Osteoblast (primary cell): ENCODE data around the gene IMPACT. TPM values are rescaled to one million over a fixed set of nuclear protein-coding genes. Genes with fewer than 3 reads are reported as not detected.

Source experiments
- DNase-seq: peaks from one replicate; pipeline ENCODE4 v3.0.0; 2011; ENCODE audit warnings: low spot score, mixed read lengths; ENCODE audit not compliant: insufficient read length; ENCODE audit errors: missing footprints
- H2AFZ ChIP-seq: 2 replicates; pipeline ENCODE4 v1.6.0; 2011; ENCODE audit warnings: mild to moderate bottlenecking, low read length
- H3K27ac ChIP-seq: 2 replicates; pipeline ENCODE4 v1.5.1; 2011; ENCODE audit warnings: mild to moderate bottlenecking, low read depth, low read length, moderate library complexity
- H3K27me3 ChIP-seq: 2 replicates; pipeline ENCODE4 v1.6.0; 2012; ENCODE audit warnings: mild to moderate bottlenecking, control low read depth, inconsistent platforms, low read length, moderate library complexity; ENCODE audit not compliant: insufficient read depth
- H3K36me3 ChIP-seq: 2 replicates; pipeline ENCODE4 v1.5.1; 2011; ENCODE audit warnings: mild to moderate bottlenecking, low read length, control low read depth, moderate library complexity; ENCODE audit not compliant: insufficient read depth
- H3K4me1 ChIP-seq: 2 replicates; pipeline ENCODE4 v1.5.1; 2011; ENCODE audit warnings: mild to moderate bottlenecking, low read length, control low read depth, moderate library complexity; ENCODE audit not compliant: insufficient read depth
- H3K4me2 ChIP-seq: 2 replicates; pipeline ENCODE4 v1.6.0; 2011; ENCODE audit warnings: mild to moderate bottlenecking, low read length; ENCODE audit not compliant: insufficient read depth
- H3K4me3 ChIP-seq: fragments of 200-600 bp; sonication (generic); 3 replicates; pipeline ENCODE4 v1.5.1; 2012; ENCODE audit warnings: mild to moderate bottlenecking, low read length, inconsistent platforms; ENCODE audit not compliant: insufficient read depth
- H3K79me2 ChIP-seq: 2 replicates; pipeline ENCODE4 v1.6.0; 2012; ENCODE audit warnings: mild to moderate bottlenecking, low read length, control low read depth, inconsistent platforms; ENCODE audit not compliant: insufficient read depth
- H3K9me3 ChIP-seq: 2 replicates; pipeline ENCODE4 v1.5.1; 2011; ENCODE audit warnings: low read depth, low read length, control low read depth
- H4K20me1 ChIP-seq: 2 replicates; pipeline ENCODE4 v1.6.0; 2012; ENCODE audit warnings: mild to moderate bottlenecking, low read length, control low read depth; ENCODE audit not compliant: insufficient read depth
- CTCF ChIP-seq: IDR thresholded peaks from 2 replicates; pipeline ENCODE4 v1.5.1; 2011; ENCODE audit warnings: mild to moderate bottlenecking, low read depth, low read length, moderate library complexity; ENCODE audit errors: extremely low read depth
- total RNA-seq: library from RNA; depleted of rRNA; stranded (reverse); fragments of >200 nt; gene quantifications from 2 replicates; pipeline ENCODE4 v1.2.3, GENCODE V29; 2012

IMPACT gene
- total RNA-seq, 1 donor: 34.7 TPM

GRCh38 chr18:24403076-24403475, 23.4 kb upstream of the IMPACT start:
- Histone ChIP-seq H3K4me1 (peaks cover 4% of the 10 kb centered on the region), H3K36me3 (no peaks in the 10 kb centered on the region), H3K4me3 (no peak overlapping the region), H3K9me3 (no peaks in the 10 kb centered on the region), H3K27me3 (peaks cover 12% of the 10 kb centered on the region), H3K79me2 (no peaks in the 10 kb centered on the region), H3K27ac (no peak overlapping the region), H4K20me1 (no peaks in the 10 kb centered on the region), H2AFZ (no peak overlapping the region), H3K4me2 (no peak overlapping the region)
- DNase-seq: no peak
- no peak for TF ChIP-seq CTCF

GRCh38 chr18:24404591-24404990, 21.9 kb upstream of the IMPACT start:
- Histone ChIP-seq H3K4me3 (no peak overlapping the region), H3K4me2 (no peak overlapping the region), H3K27me3 (peaks cover 22% of the 10 kb centered on the region), H3K79me2 (no peaks in the 10 kb centered on the region), H4K20me1 (no peaks in the 10 kb centered on the region), H3K9me3 (no peaks in the 10 kb centered on the region), H3K4me1 (no peaks in the 10 kb centered on the region), H3K27ac (no peak overlapping the region), H2AFZ (no peak overlapping the region), H3K36me3 (no peaks in the 10 kb centered on the region)
- DNase-seq: no peak
- no peak for TF ChIP-seq CTCF

- Histone ChIP-seq H3K4me2 (no peak overlapping the region), H3K79me2 (no peaks in the 10 kb centered on the region), H3K27me3 (peaks cover 22% of the 10 kb centered on the region), H3K27ac (no peak overlapping the region), H3K4me1 (no peaks in the 10 kb centered on the region), H4K20me1 (no peaks in the 10 kb centered on the region), H3K36me3 (no peaks in the 10 kb centered on the region), H2AFZ (no peak overlapping the region), H3K9me3 (no peaks in the 10 kb centered on the region), H3K4me3 (no peak overlapping the region)
- no peak for DNase-seq
- TF ChIP-seq CTCF: no peak
These were observed 18.0 kb upstream of the IMPACT start for GRCh38 chr18:24408496-24408895.

GRCh38 chr18:24413148-24413547, 13.3 kb upstream of the IMPACT start:
- no peaks in the 10 kb centered on the region for H3K9me3 ChIP-seq
- no peak overlapping the region for H3K4me3 ChIP-seq
- H2AFZ ChIP-seq: no peak overlapping the region
- H3K4me1 ChIP-seq: no peaks in the 10 kb centered on the region
- no peak overlapping the region for H3K4me2 ChIP-seq
- H3K79me2 ChIP-seq: no peaks in the 10 kb centered on the region
- H3K27ac ChIP-seq: no peak overlapping the region
- peak; percentile 47 for TF ChIP-seq CTCF
- H4K20me1 ChIP-seq: no peaks in the 10 kb centered on the region
- H3K27me3 ChIP-seq: peaks cover 18% of the 10 kb centered on the region
- no peak for DNase-seq
- H3K36me3 ChIP-seq: no peaks in the 10 kb centered on the region
